ENCODE results near the gene HHAT.

The HHAT gene

GRCh38 chr1:210384625-210385024, 55.9 kb downstream of the HHAT start:
- TF ChIP-seq, protein P1, sequence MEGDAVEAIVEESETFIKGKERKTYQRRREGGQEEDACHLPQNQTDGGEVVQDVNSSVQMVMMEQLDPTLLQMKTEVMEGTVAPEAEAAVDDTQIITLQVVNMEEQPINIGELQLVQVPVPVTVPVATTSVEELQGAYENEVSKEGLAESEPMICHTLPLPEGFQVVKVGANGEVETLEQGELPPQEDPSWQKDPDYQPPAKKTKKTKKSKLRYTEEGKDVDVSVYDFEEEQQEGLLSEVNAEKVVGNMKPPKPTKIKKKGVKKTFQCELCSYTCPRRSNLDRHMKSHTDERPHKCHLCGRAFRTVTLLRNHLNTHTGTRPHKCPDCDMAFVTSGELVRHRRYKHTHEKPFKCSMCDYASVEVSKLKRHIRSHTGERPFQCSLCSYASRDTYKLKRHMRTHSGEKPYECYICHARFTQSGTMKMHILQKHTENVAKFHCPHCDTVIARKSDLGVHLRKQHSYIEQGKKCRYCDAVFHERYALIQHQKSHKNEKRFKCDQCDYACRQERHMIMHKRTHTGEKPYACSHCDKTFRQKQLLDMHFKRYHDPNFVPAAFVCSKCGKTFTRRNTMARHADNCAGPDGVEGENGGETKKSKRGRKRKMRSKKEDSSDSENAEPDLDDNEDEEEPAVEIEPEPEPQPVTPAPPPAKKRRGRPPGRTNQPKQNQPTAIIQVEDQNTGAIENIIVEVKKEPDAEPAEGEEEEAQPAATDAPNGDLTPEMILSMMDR (IDR thresholded peaks at IDR 0.05; ENCODE audit: low read depth, low read length): no peak
- DNase-seq (ENCODE audit: low read depth, low spot score): peak; percentile 77
- H3K4me3 ChIP-seq (ENCODE audit: low read depth, low read length): no peak overlapping the region
- in situ Hi-C loops (cut with HindIII; ENCODE audit: low sequenced_read_pairs): no loop called here

DNA sequence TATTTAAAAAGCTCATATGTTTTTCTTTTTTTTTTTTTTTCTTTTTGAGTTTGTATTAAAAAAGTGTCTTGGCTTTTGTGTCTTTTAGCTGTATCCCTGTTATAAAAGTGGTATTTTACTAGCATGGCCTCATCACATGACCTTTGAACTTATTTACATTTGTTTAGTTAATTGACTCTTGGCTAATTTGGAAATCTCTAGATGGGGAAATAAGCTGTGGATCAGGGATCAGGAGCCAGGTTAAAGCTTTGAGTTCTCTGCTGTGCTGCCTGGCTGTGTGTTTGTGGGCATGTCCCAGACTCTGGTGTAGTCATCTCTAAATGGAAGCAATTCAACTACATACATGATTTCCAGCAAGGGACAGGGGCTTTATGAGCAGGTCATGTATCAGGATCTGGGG, 56.5 kb downstream of the HHAT start:
- TF ChIP-seq, protein P1 (IDR thresholded peaks at IDR 0.05; ENCODE audit: low read depth, low read length): no peak
- H3K4me3 ChIP-seq (ENCODE audit: low read depth, low read length): no peak overlapping the region
- in situ Hi-C loops (cut with HindIII; ENCODE audit: low sequenced_read_pairs): no loop called here
- peak; percentile 36 for DNase-seq (ENCODE audit: low read depth, low spot score)

DNA sequence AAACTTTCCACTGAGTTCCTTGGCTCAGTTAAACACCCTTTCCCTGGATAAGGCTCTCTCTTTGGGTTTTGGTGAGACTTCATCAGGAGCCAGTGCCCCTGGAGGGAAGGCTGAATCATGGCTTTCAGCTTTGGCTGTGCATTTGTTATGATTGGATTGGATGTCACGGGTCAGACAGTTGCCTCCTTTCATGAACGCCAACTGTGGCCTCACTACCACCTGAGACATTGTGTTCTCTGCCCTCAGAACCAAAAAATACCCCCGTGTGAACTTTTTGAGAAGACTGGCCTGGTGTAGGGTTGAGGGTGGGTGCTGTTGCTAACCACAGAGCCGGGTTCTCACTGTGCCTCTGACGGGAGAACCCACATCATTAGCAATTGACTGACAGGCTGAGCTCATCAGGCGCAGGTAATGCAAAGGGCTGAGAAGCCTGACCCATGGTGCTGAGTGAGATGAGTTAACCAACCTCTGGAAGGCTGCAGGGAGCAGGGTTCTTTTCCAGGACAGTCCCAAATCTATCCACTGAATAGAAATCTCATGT, 65.6 kb downstream of the HHAT start:
- DNase-seq (ENCODE audit: low read depth, low spot score): peak; percentile 96
- TF ChIP-seq, protein P1 (IDR thresholded peaks at IDR 0.05; ENCODE audit: low read depth, low read length): no peak
- in situ Hi-C loops (cut with HindIII; ENCODE audit: low sequenced_read_pairs): no loop called here

DNA sequence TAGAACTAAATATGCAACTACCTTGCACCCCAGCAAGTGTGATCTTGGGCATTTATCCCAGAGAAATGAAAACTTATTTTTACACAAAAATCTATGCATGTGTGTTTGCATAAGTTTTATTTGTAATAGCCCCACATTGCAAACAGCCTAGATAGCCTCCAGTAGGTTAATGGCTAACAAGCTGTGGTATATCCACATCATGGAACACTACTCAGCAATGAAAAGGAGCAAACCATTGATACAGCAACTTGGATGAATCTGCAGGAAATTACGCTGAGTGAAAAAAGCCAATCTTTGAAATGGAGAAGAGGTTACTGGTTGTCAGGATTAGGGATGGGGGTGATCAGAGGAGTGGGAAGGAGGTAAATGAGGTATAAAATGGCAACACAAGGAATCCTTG, 67.8 kb downstream of the HHAT start:
- in situ Hi-C loops (cut with HindIII; ENCODE audit: low sequenced_read_pairs): no loop called here
- H3K4me3 ChIP-seq (ENCODE audit: low read depth, low read length): no peak overlapping the region
- TF ChIP-seq, protein P1 (IDR thresholded peaks at IDR 0.05; ENCODE audit: low read depth, low read length): no peak
- no peak for DNase-seq (ENCODE audit: low read depth, low spot score)

More for the DNA sequence above, 65.6 kb downstream of the HHAT start:
- H3K4me3 ChIP-seq (ENCODE audit: low read depth, low read length): no peak overlapping the region

- DNase-seq (ENCODE audit: low read depth, low spot score): peak; percentile 71
- H3K4me3 ChIP-seq (ENCODE audit: low read depth, low read length): no peak overlapping the region
- TF ChIP-seq, protein P1 (IDR thresholded peaks at IDR 0.05; ENCODE audit: low read depth, low read length): no peak
- in situ Hi-C loops (cut with HindIII; ENCODE audit: low sequenced_read_pairs): no loop called here
Measured at GRCh38 chr1:210397252-210397651, 68.5 kb downstream of the HHAT start.

DNA sequence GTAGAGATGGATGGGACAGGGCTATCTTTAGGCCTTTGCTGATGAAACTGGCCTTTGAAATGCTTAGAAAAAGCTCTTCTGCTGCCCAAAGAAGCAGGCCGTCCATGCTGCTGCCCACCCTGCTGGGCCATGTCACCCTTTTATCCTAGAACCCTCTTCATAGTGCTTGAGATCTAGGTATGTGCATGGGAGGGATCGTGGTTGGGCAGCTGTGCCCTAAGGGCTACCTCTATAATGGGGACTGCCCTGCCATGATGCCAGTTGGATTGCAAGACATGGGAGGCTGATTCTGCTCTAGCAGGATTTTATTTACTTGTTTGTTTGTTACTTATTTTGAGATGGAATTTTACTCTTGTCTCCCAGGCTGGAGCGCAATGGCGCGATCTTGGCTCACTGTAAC, 69.0 kb downstream of the HHAT start:
- in situ Hi-C loops (cut with HindIII; ENCODE audit: low sequenced_read_pairs): no loop called here
- H3K4me3 ChIP-seq (ENCODE audit: low read depth, low read length): no peak overlapping the region
- DNase-seq (ENCODE audit: low read depth, low spot score): no peak
- TF ChIP-seq, protein P1 (IDR thresholded peaks at IDR 0.05; ENCODE audit: low read depth, low read length): no peak

DNA sequence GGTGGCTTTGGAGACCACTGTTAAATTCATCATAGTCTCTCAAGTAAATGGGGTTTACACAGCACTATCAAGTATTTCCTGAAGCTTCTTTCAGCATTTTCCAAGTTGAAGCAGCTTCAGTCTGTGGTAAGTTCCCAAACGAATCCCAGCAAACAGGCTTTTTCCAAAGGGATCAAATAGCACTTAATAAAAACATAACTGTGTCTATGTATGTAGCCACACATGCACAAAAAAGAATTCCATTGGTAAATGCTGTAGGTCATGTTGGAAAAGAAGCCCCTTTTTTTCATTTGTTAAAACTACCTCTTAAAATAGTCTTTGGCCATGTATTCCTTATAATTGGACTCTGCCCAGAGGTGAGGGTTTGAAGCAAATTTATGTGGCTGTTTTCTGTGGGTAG, 69.8 kb downstream of the HHAT start:
- TF ChIP-seq, protein P1 (IDR thresholded peaks at IDR 0.05; ENCODE audit: low read depth, low read length): no peak
- H3K4me3 ChIP-seq (ENCODE audit: low read depth, low read length): no peak overlapping the region
- in situ Hi-C loops (cut with HindIII; ENCODE audit: low sequenced_read_pairs): no loop called here
- no peak for DNase-seq (ENCODE audit: low read depth, low spot score)
